GM12865 (cell line): ENCODE measurements around the gene EIF4G3.

Experiments
- DNase-seq: peaks from one replicate; pipeline ENCODE4 v3.0.0; 2010; ENCODE audit warnings: low read depth
- H3K4me3 ChIP-seq: 2 replicates; pipeline ENCODE4 v1.5.1; 2011; ENCODE audit warnings: mild to moderate bottlenecking, low read depth, low read length, control low read depth
- TF ChIP-seq, protein P1 (sequence below): IDR thresholded peaks from 2 replicates; pipeline ENCODE4 v1.5.1; 2011; ENCODE audit warnings: low read length, control low read depth, low read depth, inconsistent platforms; ENCODE audit not compliant: insufficient read depth; ENCODE audit errors: missing control alignments

EIF4G3 gene

DNA sequence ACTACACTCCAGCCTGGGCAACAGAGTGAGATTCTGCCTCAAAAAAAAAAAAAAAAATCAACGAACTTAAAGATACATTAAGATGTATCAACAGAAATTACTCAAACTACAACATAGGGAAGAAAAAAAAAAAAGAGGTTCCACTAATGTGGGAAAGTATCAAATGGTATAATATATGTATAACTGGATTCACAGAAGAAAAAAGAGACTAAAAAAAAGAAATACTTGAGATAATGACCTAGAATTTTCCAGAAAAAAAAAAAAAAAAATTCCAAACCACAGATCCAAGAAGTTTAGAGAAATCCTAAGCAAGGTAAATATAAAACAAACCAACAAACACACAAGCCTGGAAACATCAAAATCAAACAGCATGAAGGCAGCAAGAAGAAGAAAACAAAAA is 45.5 kb downstream of the EIF4G3 start:
- H3K4me3 ChIP-seq, result no peak overlapping the region
- no peak for DNase-seq
- TF ChIP-seq, protein P1, sequence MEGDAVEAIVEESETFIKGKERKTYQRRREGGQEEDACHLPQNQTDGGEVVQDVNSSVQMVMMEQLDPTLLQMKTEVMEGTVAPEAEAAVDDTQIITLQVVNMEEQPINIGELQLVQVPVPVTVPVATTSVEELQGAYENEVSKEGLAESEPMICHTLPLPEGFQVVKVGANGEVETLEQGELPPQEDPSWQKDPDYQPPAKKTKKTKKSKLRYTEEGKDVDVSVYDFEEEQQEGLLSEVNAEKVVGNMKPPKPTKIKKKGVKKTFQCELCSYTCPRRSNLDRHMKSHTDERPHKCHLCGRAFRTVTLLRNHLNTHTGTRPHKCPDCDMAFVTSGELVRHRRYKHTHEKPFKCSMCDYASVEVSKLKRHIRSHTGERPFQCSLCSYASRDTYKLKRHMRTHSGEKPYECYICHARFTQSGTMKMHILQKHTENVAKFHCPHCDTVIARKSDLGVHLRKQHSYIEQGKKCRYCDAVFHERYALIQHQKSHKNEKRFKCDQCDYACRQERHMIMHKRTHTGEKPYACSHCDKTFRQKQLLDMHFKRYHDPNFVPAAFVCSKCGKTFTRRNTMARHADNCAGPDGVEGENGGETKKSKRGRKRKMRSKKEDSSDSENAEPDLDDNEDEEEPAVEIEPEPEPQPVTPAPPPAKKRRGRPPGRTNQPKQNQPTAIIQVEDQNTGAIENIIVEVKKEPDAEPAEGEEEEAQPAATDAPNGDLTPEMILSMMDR, result no peak

DNA sequence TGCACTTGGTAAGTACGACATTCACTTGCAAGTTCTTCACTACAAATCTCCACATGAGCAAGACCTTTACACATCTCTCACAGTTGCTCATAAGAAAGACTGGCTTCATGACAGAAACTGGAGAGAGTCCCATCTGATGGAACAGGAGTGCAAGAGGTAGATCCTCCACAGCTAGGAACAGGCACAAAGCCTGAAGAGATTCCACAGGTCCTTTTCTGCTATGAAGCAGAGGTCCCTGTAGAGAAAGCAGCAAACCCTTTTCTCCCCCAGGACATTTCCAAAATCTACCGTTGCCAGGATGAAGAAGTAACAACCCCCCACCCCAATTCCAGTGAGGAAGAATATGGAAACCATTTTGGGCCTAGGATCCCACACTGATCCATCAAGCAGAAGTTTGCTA is 47.3 kb downstream of the EIF4G3 start:
- no peak for DNase-seq
- TF ChIP-seq, protein P1, result no peak
- H3K4me3 ChIP-seq, result no peak overlapping the region

DNA sequence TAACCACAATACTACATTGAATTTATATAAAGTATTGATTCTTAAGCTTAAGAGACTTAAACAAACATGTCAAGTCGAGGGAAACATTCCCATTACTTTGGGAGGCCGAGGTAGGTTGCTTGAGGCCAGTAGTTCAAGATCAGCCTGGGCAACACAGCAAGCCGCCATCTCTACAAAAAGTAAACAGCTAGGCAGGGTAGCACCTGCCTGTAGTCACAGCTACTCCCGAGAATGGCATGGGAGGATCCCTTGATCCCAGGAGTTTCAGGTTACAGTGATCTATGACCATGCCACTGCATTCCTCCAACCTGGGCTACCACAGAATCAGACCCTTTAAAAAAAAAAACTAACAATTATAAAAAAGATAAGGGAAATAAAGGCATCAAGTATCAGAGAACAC is 50.4 kb downstream of the EIF4G3 start:
- H3K4me3 ChIP-seq, result no peak overlapping the region
- no peak for DNase-seq
- TF ChIP-seq, protein P1, result no peak

DNA sequence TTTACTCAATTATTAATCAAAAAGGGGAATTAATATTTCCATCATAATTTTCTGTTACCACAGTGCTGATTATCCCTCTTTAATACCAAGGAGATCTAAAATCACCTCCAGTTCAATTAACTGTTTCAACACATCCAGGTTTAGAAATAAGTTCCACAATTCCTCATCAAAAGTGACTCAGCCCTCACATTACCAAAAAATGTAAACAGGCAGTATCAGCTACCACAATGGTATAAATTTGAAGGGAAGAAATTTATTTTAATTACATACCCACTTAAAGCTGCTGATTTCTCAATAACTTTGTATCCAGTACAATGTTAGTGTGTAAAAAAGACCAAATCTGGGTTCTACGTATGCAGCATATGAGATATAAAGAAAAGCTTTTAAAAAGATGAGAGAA is 51.9 kb downstream of the EIF4G3 start:
- no peak for DNase-seq
- H3K4me3 ChIP-seq, result no peak overlapping the region
- TF ChIP-seq, protein P1, result no peak

DNA sequence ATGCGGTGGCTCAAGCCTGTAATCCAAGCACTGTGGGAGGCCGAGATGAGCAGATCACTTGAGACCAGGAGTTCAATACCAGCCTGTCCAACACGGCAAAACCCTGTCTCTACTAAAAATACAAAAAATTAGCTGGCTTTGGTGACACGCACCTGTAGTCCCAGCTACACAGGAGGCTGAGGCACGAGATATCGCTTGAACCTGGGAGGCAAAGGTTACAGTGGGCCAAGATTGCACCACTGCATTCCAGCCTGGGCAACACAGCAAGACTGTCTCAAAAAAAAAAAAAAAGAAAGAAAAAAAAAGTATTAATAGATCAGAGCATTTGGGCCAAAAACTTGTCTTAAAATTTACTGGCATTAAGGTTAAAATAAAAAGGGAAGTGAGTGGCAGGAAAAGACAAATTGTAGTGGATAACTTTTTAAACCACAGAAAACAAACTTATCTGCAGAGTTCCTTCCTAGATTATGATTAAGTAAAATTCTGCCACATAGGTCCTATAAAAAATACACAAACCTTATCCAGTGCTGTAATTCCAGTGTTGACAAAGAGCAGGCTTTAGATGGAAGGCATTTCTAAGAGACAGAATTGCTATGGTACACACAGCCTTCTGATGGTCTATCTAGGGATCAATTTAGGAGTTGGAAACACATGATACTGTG is 53.3 kb downstream of the EIF4G3 start:
- DNase-seq, result no peak
- TF ChIP-seq, protein P1, result no peak
- H3K4me3 ChIP-seq, result no peak overlapping the region

DNA sequence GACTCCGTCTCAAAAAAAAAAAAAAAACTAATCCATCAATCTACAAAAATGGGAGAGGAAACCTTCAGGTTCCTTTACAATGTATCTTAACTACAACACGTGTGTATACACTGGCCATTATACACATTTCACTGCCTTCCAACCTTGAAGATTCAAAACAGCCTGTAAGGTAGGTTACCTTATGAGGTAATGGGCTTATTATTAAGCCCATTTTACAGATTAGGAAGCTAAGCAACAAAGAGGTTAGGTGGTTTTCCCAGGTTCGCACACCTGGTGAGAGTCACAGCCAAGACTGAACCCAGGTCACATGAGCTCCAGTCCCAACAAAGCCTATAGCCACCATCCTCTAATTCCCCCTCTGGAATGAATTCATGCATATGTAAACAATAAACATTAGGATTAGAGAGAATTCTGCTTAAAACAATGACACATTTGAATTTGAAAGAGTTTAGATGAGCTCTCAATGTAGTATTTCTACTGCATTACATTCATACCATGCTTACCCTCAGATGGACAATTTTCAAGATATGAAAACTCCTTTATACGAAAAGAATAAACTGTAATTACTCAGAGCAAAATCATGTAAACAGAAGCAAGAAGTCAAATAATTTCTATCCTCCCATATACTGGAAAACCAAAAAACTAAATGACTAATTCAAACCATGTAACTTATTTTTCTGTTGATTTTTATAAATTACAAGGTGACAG is 54.8 kb downstream of the EIF4G3 start:
- H3K4me3 ChIP-seq, result no peak overlapping the region
- DNase-seq, result no peak
- TF ChIP-seq, protein P1, result no peak
